HepG2 (cell line): ENCODE data around the gene PAIP2. TPM values are rescaled to one million over a fixed set of nuclear protein-coding genes. Genes with fewer than 3 reads are reported as not detected.

Source experiments
- ASH2L ChIP-seq: fragments of 300-600, 200-600 bp; sonication (generic); IDR thresholded peaks from 2 replicates; pipeline ENCODE4 v1.7.0; 2017; ENCODE audit warnings: low read depth, mild to moderate bottlenecking, moderate library complexity, mixed read lengths, low read length; ENCODE audit not compliant: insufficient read length
- CAMTA2 ChIP-seq: sonication (generic); formaldehyde crosslinking; IDR thresholded peaks from 2 replicates; pipeline ENCODE4 v1.4.0; 2020; ENCODE audit warnings: mild to moderate bottlenecking, missing genetic modification reagents, borderline replicate concordance
- CHD2 ChIP-seq: IDR thresholded peaks from 2 replicates; pipeline ENCODE4 v1.6.1; 2011; ENCODE audit warnings: low read depth, low read length, improper control_type of control experiment
- IRX3 ChIP-seq: sonication (generic); formaldehyde crosslinking; IDR thresholded peaks from 2 replicates; pipeline ENCODE4 v1.8.1; 2023; ENCODE audit warnings: mild to moderate bottlenecking, low read depth, missing genetic modification reagents, borderline replicate concordance
- ONECUT2 ChIP-seq: sonication (generic); formaldehyde crosslinking; IDR thresholded peaks from 2 replicates; pipeline ENCODE4 v1.4.0; 2020; ENCODE audit warnings: missing genetic modification reagents
- SMYD3 ChIP-seq: sonication (generic); formaldehyde crosslinking; IDR thresholded peaks from 2 replicates; pipeline ENCODE4 v1.8.1; 2023; ENCODE audit warnings: mild to moderate bottlenecking, missing genetic modification reagents
- SNAI1 ChIP-seq: sonication (generic); formaldehyde crosslinking; IDR thresholded peaks from 2 replicates; pipeline ENCODE4 v1.5.0; 2020; ENCODE audit warnings: mild to moderate bottlenecking, missing genetic modification reagents, borderline replicate concordance
- ZNF136 ChIP-seq: sonication (generic); formaldehyde crosslinking; IDR thresholded peaks from 2 replicates; pipeline ENCODE4 v1.8.1; 2022; ENCODE audit warnings: low read depth, mild to moderate bottlenecking, moderate library complexity, missing genetic modification reagents
- ZNF543 ChIP-seq: sonication (generic); formaldehyde crosslinking; IDR thresholded peaks from 2 replicates; pipeline ENCODE4 v1.4.0; 2020; ENCODE audit warnings: mild to moderate bottlenecking, missing genetic modification reagents
- ZNF678 ChIP-seq: sonication (generic); formaldehyde crosslinking; IDR thresholded peaks from 2 replicates; pipeline ENCODE4 v1.4.0; 2020; ENCODE audit warnings: mild to moderate bottlenecking, missing genetic modification reagents
- ZNF777 ChIP-seq: sonication (generic); formaldehyde crosslinking; IDR thresholded peaks from 2 replicates; pipeline ENCODE4 v1.4.0; 2020; ENCODE audit warnings: missing genetic modification reagents
- ZXDC ChIP-seq: sonication (generic); formaldehyde crosslinking; IDR thresholded peaks from 2 replicates; pipeline ENCODE4 v1.5.0; 2020; ENCODE audit warnings: mild to moderate bottlenecking, missing genetic modification reagents
- polyA plus RNA-seq, 8 experiments: library from polyadenylated mRNA; depleted of rRNA in 3 of 8; stranded (reverse) in 7 of 8; unstranded in 1 of 8; fragments of >200 nt; fragmentation: Illumina TruSeq in 4 of 8; extraction: Trizol in 4 of 8; gene quantifications; 2 replicates each; pipeline versions ENCODE4 v1.2.1 to v1.2.3, GENCODE V29; 2011 to 2016; ENCODE audit warnings: low read depth in 4 of 8, missing spikeins in 1 of 8, mixed read lengths in 1 of 8; ENCODE audit not compliant: insufficient read depth in 1 of 8
- total RNA-seq, 5 experiments: library from RNA; depleted of rRNA; stranded (reverse); fragments of >200 nt; fragmentation: Illumina TruSeq; extraction: Trizol; gene quantifications; 2 replicates each; pipeline ENCODE4 v1.2.3, GENCODE V29; 2016; ENCODE audit warnings: low read depth in 1 of 5

Gene PAIP2
- total and polyA plus RNA-seq, 2 of the 13 experiments (the other 11 are each of a cell fraction or from before 2014, with no cell fraction given), result 61.5 to 76.3 TPM

- TF ChIP-seq ZNF136 (CRISPR knock-in tag), result no peak
- TF ChIP-seq IRX3, result no peak
- TF ChIP-seq ZNF678 (CRISPR knock-in tag), result no peak
- TF ChIP-seq ASH2L, result no peak
- no peak for TF ChIP-seq CHD2
- no peak for TF ChIP-seq ZXDC (CRISPR knock-in tag)
- no peak for TF ChIP-seq ONECUT2 (CRISPR knock-in tag)
- TF ChIP-seq SNAI1, result no peak
- no peak for TF ChIP-seq ZNF777 (CRISPR knock-in tag)
- no peak for TF ChIP-seq SMYD3 (CRISPR knock-in tag)
- TF ChIP-seq CAMTA2 (CRISPR knock-in tag), result no peak
- TF ChIP-seq ZNF543, result peak; percentile 99
These were observed 41.8 kb downstream of the PAIP2 start, which contains the start of gene SLC23A1 (continued) for GRCh38 chr5:139383275-139383992.
